Natural killer cell (primary cell): Measurements from ENCODE around the gene GABBR2. TPM values are rescaled to one million over a fixed set of nuclear protein-coding genes. Genes with fewer than 3 reads are reported as not detected.

Experiments used
- ATAC-seq, 3 donors: fragments of 150-1000 bp in 2 of 3; fragments of 200-7000 bp in 1 of 3; cut with Tn5 transposase; 1 replicate in 1 of 3; 2 replicates in 2 of 3; pipeline ENCODE4 v1.10.0; 2021; ENCODE audit warnings: mild to moderate bottlenecking in 2 of 3, moderate library complexity in 2 of 3
- DNase-seq, 2 donors: peaks; one replicate each; pipeline versions ENCODE4 v3.0.0 to v3.0.0-alpha.2; 2013 to 2021; ENCODE audit warnings: mixed read lengths in 1 of 2
- H3K27ac ChIP-seq: one replicate; pipeline ENCODE4 v1.5.1; 2013; ENCODE audit warnings: mild to moderate bottlenecking, low read length
- H3K27me3 ChIP-seq: one replicate; pipeline ENCODE4 v1.6.1; 2013; ENCODE audit warnings: low read length; ENCODE audit not compliant: control insufficient read depth, insufficient read depth
- H3K36me3 ChIP-seq: one replicate; pipeline ENCODE4 v1.6.1; 2013; ENCODE audit warnings: low read length; ENCODE audit not compliant: control insufficient read depth, insufficient read depth
- H3K4me1 ChIP-seq: one replicate; pipeline ENCODE4 v1.6.1; 2013; ENCODE audit warnings: low read length; ENCODE audit not compliant: control insufficient read depth, insufficient read depth
- H3K4me3 ChIP-seq: one replicate; pipeline ENCODE4 v1.5.1; 2013; ENCODE audit warnings: low read length
- H3K9me3 ChIP-seq: one replicate; pipeline ENCODE4 v1.6.1; 2013; ENCODE audit warnings: low read length; ENCODE audit not compliant: control insufficient read depth, insufficient read depth
- H3K27ac Mint-ChIP-seq, 2 donors: one replicate each; pipeline ENCODE4 v1.8.0; 2022; ENCODE audit warnings: mild to moderate bottlenecking in 2 of 2, mixed read lengths in 2 of 2, moderate library complexity in 1 of 2
- H3K27me3 Mint-ChIP-seq, 2 donors: one replicate each; pipeline ENCODE4 v1.8.0; 2022; ENCODE audit warnings: low read depth in 2 of 2, mixed read lengths in 2 of 2
- H3K36me3 Mint-ChIP-seq: one replicate; pipeline ENCODE4 v1.8.0; 2022; ENCODE audit warnings: mixed read lengths
- H3K4me1 Mint-ChIP-seq, 2 donors: one replicate each; pipeline ENCODE4 v1.8.0; 2022; ENCODE audit warnings: mixed read lengths in 2 of 2
- H3K4me3 Mint-ChIP-seq: one replicate; pipeline ENCODE4 v1.8.0; 2022; ENCODE audit warnings: mild to moderate bottlenecking, moderate library complexity, mixed read lengths
- H3K9me3 Mint-ChIP-seq, 2 donors: one replicate each; pipeline ENCODE4 v1.8.0; 2022; ENCODE audit warnings: mixed read lengths in 2 of 2
- CTCF ChIP-seq: fragments of 200-600 bp; IDR thresholded peaks from one replicate; pipeline ENCODE4 v1.8.0; 2022; ENCODE audit warnings: antibody characterized with exemption
- WGBS: methylation state at CpG from one replicate; pipeline ENCODE4 v1.1.7; 2013; ENCODE audit warnings: missing lambda C conversion rate; ENCODE audit not compliant: insufficient coverage; 5-methylcytosine and 5-hydroxymethylcytosine counted together
- intact Hi-C: fragments of 100-400 bp; cut with micrococcal nuclease; formaldehyde crosslinking; loops from one replicate; pipeline ENCODE4 v1.14.2; 2022
- total RNA-seq, 4 donors: library from RNA; stranded (reverse); fragments of 120-200 nt in 1 of 4; gene quantifications; one replicate each; pipeline versions ENCODE4 v1.2.3 to v1.2.4, GENCODE V29; 2013 to 2022

The GABBR2 gene
- total RNA-seq, 3 donors from 2014 or later (not counting 1 experiment from before 2014, with no cell fraction given): not detected

- no peak overlapping the region for H3K4me3 Mint-ChIP-seq
- H3K27me3 Mint-ChIP-seq: peaks cover 0 to 8% of the 10 kb centered on the region in 2 donors
- H3K4me1 Mint-ChIP-seq: no peaks in the 10 kb centered on the region
- H3K36me3 ChIP-seq: no peaks in the 10 kb centered on the region
- 100% methylated on average over 2 of the region's 2 CpGs for WGBS
- intact Hi-C loops: no loop called here
- no peak overlapping the region for H3K4me3 ChIP-seq
- H3K4me1 ChIP-seq: no peaks in the 10 kb centered on the region
- H3K27ac Mint-ChIP-seq: no peak overlapping the region
- no peak overlapping the region for H3K27ac ChIP-seq
- H3K36me3 Mint-ChIP-seq: no peaks in the 10 kb centered on the region
- ATAC-seq: no peak
- DNase-seq: no peak
- H3K9me3 ChIP-seq: no peaks in the 10 kb centered on the region
- H3K27me3 ChIP-seq: no peaks in the 10 kb centered on the region
- H3K9me3 Mint-ChIP-seq: no peaks in the 10 kb centered on the region
- TF ChIP-seq CTCF: no peak
These were observed 109.9 kb downstream of the GABBR2 start for GRCh38 chr9:98598861-98599260.

- H3K27ac ChIP-seq: no peak overlapping the region
- Mint-ChIP-seq H3K36me3 (no peaks in the 10 kb centered on the region), H3K9me3 (no peaks in the 10 kb centered on the region), H3K27ac (no peak overlapping the region), H3K27me3 (peaks cover 0 to 8% of the 10 kb centered on the region in 2 donors), H3K4me3 (no peak overlapping the region), H3K4me1 (no peaks in the 10 kb centered on the region)
- no peak for DNase-seq
- no peak for TF ChIP-seq CTCF
- intact Hi-C loops: no loop called here
- no peaks in the 10 kb centered on the region for H3K27me3 ChIP-seq
- no peaks in the 10 kb centered on the region for H3K36me3 ChIP-seq
- no peak for ATAC-seq
- no peak overlapping the region for H3K4me3 ChIP-seq
- H3K4me1 ChIP-seq: no peaks in the 10 kb centered on the region
- no peaks in the 10 kb centered on the region for H3K9me3 ChIP-seq
These were observed 111.4 kb downstream of the GABBR2 start for GRCh38 chr9:98597236-98597771.

- 84% methylated on average over 7 of the region's 7 CpGs for WGBS
- no peaks in the 10 kb centered on the region for H3K9me3 Mint-ChIP-seq
These were observed 112.2 kb downstream of the GABBR2 start for GRCh38 chr9:98596486-98596885.

More at GRCh38 chr9:98596486-98596885, 112.2 kb downstream of the GABBR2 start:
- ATAC-seq: no peak
- Histone ChIP-seq H3K27ac (no peak overlapping the region), H3K4me3 (no peak overlapping the region), H3K27me3 (no peaks in the 10 kb centered on the region), H3K36me3 (no peaks in the 10 kb centered on the region), H3K4me1 (no peaks in the 10 kb centered on the region), H3K9me3 (no peaks in the 10 kb centered on the region)
- Mint-ChIP-seq H3K27me3 (peaks cover 0 to 8% of the 10 kb centered on the region in 2 donors), H3K36me3 (no peaks in the 10 kb centered on the region), H3K4me3 (no peak overlapping the region), H3K27ac (no peak overlapping the region), H3K4me1 (no peaks in the 10 kb centered on the region)
- no peak for DNase-seq
- intact Hi-C loops: no loop called here
- TF ChIP-seq CTCF: no peak
